Vagina (tissue), 2 donors: ENCODE measurements around the gene HCN4.

ENCODE experiments used
- CTCF ChIP-seq, 3 experiments: fragments of 450-650 bp in 2 of 3; fragments of 200-600 bp in 1 of 3; sonication (generic) in 1 of 3; IDR thresholded peaks; one replicate each; pipeline ENCODE4 v1.5.1; 2017 to 2019; ENCODE audit warnings: antibody characterized with exemption in 3 of 3, mild to moderate bottlenecking in 2 of 3, moderate library complexity in 2 of 3
- POLR2AphosphoS5 ChIP-seq, 2 donors: sonication (generic); formaldehyde crosslinking; IDR thresholded peaks; one replicate each; pipeline ENCODE4 v1.9.0; 2017; ENCODE audit warnings: antibody characterized with exemption in 2 of 2, mild to moderate bottlenecking in 2 of 2, low read depth in 1 of 2; ENCODE audit not compliant: insufficient read depth in 1 of 2

DNA sequence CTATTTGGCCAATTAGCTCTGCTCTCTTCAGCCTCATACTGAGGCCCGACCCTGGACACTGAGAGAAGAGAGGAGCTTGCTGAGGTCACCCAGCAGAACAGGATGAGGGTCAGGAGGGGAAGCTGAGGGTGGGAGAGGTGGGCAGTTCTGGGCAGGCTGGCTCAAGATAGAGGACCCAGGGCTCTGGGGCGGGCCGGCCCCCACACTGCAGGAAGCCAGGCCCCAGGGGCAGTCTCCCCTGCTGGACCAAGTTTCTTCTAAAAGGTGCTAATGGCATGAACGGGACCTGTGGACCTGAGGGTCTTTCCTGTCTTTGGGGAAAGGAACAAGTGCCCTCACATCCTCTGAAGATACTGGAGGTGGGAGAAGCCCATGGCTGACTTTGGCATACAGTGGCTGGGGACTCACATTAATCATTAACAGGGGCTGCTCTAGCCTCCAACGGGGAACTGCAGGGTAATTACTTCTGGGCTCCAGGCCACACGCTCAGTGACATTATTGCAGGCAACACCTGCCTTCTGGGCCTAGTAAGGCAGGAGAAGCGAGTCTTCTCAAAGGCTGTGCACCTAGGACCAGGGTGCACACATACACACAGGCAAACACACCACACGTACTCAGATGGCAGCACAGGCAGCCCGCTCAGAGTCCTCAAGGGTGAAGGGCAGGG lies 10.6 kb downstream of the HCN4 start:
- no peak for TF ChIP-seq CTCF (IDR thresholded peaks at IDR 0.05)
- no peak for TF ChIP-seq POLR2AphosphoS5 (IDR thresholded peaks at IDR 0.05; ENCODE audit: insufficient read depth in 1 of 2, low read depth in 1 of 2)
